ENCODE results near the gene MLIP. TPM values are rescaled to one million over a fixed set of nuclear protein-coding genes. Genes with fewer than 3 reads are reported as not detected.

The MLIP gene
- total RNA-seq (under 1 TPM; 0.37 to 0.70 TPM), polyA plus RNA-seq (ENCODE audit: insufficient read length in 6 of 6) (under 1 TPM; 0.09 to 0.25 (median 0.20) TPM)
- long read RNA-seq, donor 1, result 0 reads
- long read RNA-seq, donor 2, result 0 reads
- long read RNA-seq, donor 3, result 0 reads
- long read RNA-seq, donor 4, result 0 reads
- long read RNA-seq, donor 5, result 0 reads
- long read RNA-seq, donor 6, result 0 reads
- long read RNA-seq, donor 7, result 0 reads
- long read RNA-seq, donor 8, result 0 reads
- long read RNA-seq, donor 9, result 0 reads
- long read RNA-seq, donor 10, result 0 reads
- long read RNA-seq, donor 11, result 0 reads
- long read RNA-seq, donor 12, result 0 reads

- intact Hi-C loops (cut with DNase I), result no loop called here
- Histone ChIP-seq H3K4me1 (no peaks in the 10 kb centered on the region), H3K4me3 (no peak within 1 kb of the TSS), H3K9me3 (no peaks in the 10 kb centered on the region), H3K27me3 (no peaks in the 10 kb centered on the region), H3K36me3 (no peaks in the 10 kb centered on the region), H3K27ac (no peak within 1 kb of the TSS)
- no peak for TF ChIP-seq CTCF (IDR thresholded peaks at IDR 0.05)
- DNase-seq (no peak), ATAC-seq (no peak)
Observed at GRCh38 chr6:54111341-54112045, at the start of gene MLIP. MLIP (plus strand) TSS chr6:54111443; CDS start chr6:54111480, 37 bp downstream.

GRCh38 chr6:54063228-54063539 lies 48.1 kb upstream of the MLIP start:
- no peak overlapping the region for H3K4me3 ChIP-seq

GRCh38 chr6:54068694-54069093 lies 42.5 kb upstream of the MLIP start:
- DNase-seq (no peak), ATAC-seq (no peak)
- Histone ChIP-seq H3K36me3 (no peaks in the 10 kb centered on the region), H3K27ac (no peak overlapping the region), H3K4me1 (no peaks in the 10 kb centered on the region), H3K9me3 (no peaks in the 10 kb centered on the region), H3K4me3 (no peak overlapping the region), H3K27me3 (no peaks in the 10 kb centered on the region)
- intact Hi-C loops (cut with DNase I), result no loop called here
- no peak for TF ChIP-seq CTCF (IDR thresholded peaks at IDR 0.05)

More at GRCh38 chr6:54063228-54063539, 48.1 kb upstream of the MLIP start:
- no peaks in the 10 kb centered on the region for H3K9me3 ChIP-seq
- no peak for DNase-seq
- intact Hi-C loops (cut with DNase I), result no loop called here
- H3K27me3 ChIP-seq, result no peaks in the 10 kb centered on the region
- H3K4me1 ChIP-seq, result no peaks in the 10 kb centered on the region
- H3K36me3 ChIP-seq, result no peaks in the 10 kb centered on the region
- H3K27ac ChIP-seq, result no peak overlapping the region
- TF ChIP-seq CTCF (IDR thresholded peaks at IDR 0.05), result no peak
- no peak for ATAC-seq

GRCh38 chr6:54070025-54070424 lies 41.2 kb upstream of the MLIP start:
- no peak for DNase-seq
- H3K27ac ChIP-seq, result no peak overlapping the region
- TF ChIP-seq CTCF (IDR thresholded peaks at IDR 0.05), result no peak
- no peak for ATAC-seq
- H3K27me3 ChIP-seq, result no peaks in the 10 kb centered on the region
- no peaks in the 10 kb centered on the region for H3K36me3 ChIP-seq
- H3K4me1 ChIP-seq, result no peaks in the 10 kb centered on the region
- intact Hi-C loops (cut with DNase I), result no loop called here
- H3K9me3 ChIP-seq, result no peaks in the 10 kb centered on the region
- H3K4me3 ChIP-seq, result no peak overlapping the region

GRCh38 chr6:54071821-54072340 lies 39.4 kb upstream of the MLIP start:
- Histone ChIP-seq H3K4me1 (no peaks in the 10 kb centered on the region), H3K27ac (no peak overlapping the region), H3K27me3 (no peaks in the 10 kb centered on the region), H3K9me3 (no peaks in the 10 kb centered on the region), H3K36me3 (no peaks in the 10 kb centered on the region), H3K4me3 (no peak overlapping the region)
- no peak for TF ChIP-seq CTCF (IDR thresholded peaks at IDR 0.05)
- intact Hi-C loops (cut with DNase I), result no loop called here
- DNase-seq, result no peak
- no peak for ATAC-seq
